ENCODE measurements around the gene ELSPBP1. TPM values are rescaled to one million over a fixed set of nuclear protein-coding genes. Genes with fewer than 3 reads are reported as not detected.
"Not testable (repeated sequence)": the region's sequence is repeated elsewhere in the genome, so short reads cannot be mapped to it uniquely, and the experiment has no call there.

Gene ELSPBP1
- polyA plus RNA-seq, 4 donors = not detected

GRCh38 chr19:48070177-48070769 lies 75.8 kb downstream of the ELSPBP1 start:
- H3K4me3 ChIP-seq (ENCODE audit: low read depth in 1 of 3, low read length in 3 of 3); H3K36me3 ChIP-seq (ENCODE audit: control insufficient read depth in 3 of 3, insufficient read depth in 2 of 3, low read depth in 1 of 3, low read length in 3 of 3); H3K4me1 ChIP-seq (ENCODE audit: control insufficient read depth in 3 of 3, insufficient read depth in 2 of 3, low read depth in 1 of 3, low read length in 2 of 3); FAIRE-seq; H3K27me3 ChIP-seq (ENCODE audit: control insufficient read depth in 3 of 3, insufficient read depth in 3 of 3, low read length in 3 of 3); H3K27ac ChIP-seq (ENCODE audit: low read depth in 1 of 3, low read length in 2 of 3); H3K9me3 ChIP-seq (ENCODE audit: control insufficient read depth in 2 of 2, insufficient read depth in 1 of 2, low read depth in 1 of 2, low read length in 1 of 2); DNase-seq: not testable (repeated sequence)
- WGBS, 3 donors = 90 to 95% (median 94%) methylated on average over 3 of the region's 3 CpGs

Other genes starting within 250 kb of the ELSPBP1 start
- gene NOP53, start 249.1 kb upstream of the ELSPBP1 start, polyA plus RNA-seq = 100 to 1,000 TPM; 290 to 621 (median 552) TPM
- gene SELENOW, start 215.9 kb upstream of the ELSPBP1 start, polyA plus RNA-seq = 100 to 1,000 TPM; 129 to 434 (median 350) TPM
- not detected for gene TPRX1, start 190.1 kb upstream of the ELSPBP1 start, polyA plus RNA-seq
- under 1 TPM in 1 of 4 donors, not detected in 3; 0.12 TPM for gene CRX, start 172.7 kb upstream of the ELSPBP1 start, polyA plus RNA-seq
- not detected for gene TPRX2, start 135.4 kb upstream of the ELSPBP1 start, polyA plus RNA-seq
- 100 to 1,000 TPM in 3 of 4 donors, 10 to 100 TPM in 1; 12.7 to 275 (median 187) TPM for gene SULT2A1, start 108.3 kb upstream of the ELSPBP1 start, polyA plus RNA-seq
- gene BSPH1, start 2.5 kb upstream of the ELSPBP1 start, polyA plus RNA-seq = not detected
- gene CABP5, start 49.4 kb downstream of the ELSPBP1 start, polyA plus RNA-seq = not detected
- 10 to 100 TPM in 2 of 4 donors, 1 to 10 TPM in 2; 4.0 to 29.2 (median 11.4) TPM for gene PLA2G4C, start 116.2 kb downstream of the ELSPBP1 start, polyA plus RNA-seq
- gene LIG1, start 175.7 kb downstream of the ELSPBP1 start, polyA plus RNA-seq = 10 to 100 TPM; 27.3 to 44.3 (median 33.3) TPM
- 1 to 10 TPM; 4.0 to 6.8 (median 4.6) TPM for gene ZSWIM9, start 176.0 kb downstream of the ELSPBP1 start, polyA plus RNA-seq

Data from small intestine (tissue), 7 donors.